Calu3 (cell line): Measurements from ENCODE around the gene TBC1D23. TPM values are rescaled to one million over a fixed set of nuclear protein-coding genes. Genes with fewer than 3 reads are reported as not detected.
"Not testable (repeated sequence)": the region's sequence is repeated elsewhere in the genome, so short reads cannot be mapped to it uniquely, and the experiment has no call there.

ENCODE experiments used
- BruUV-seq: library from RNA; stranded (reverse); fragments of 400-500 nt; replicated peaks from 2 replicates; lab custom pipeline; 2021; lab: Mats Ljungman, UMichigan
- CTCF ChIA-PET: fragments of 300-600 bp; sonication (Branson Sonifier 250); formaldehyde crosslinking; loops from one replicate; lab custom pipeline; 2022; ENCODE audit warnings: antibody characterized with exemption; lab: Charles Lee
- DNase-seq: peaks from one replicate; pipeline ENCODE4 v3.0.0; 2022
- H3K27ac Mint-ChIP-seq: one replicate; pipeline ENCODE4 v1.8.0; 2022; ENCODE audit warnings: mixed read lengths; ENCODE audit not compliant: unreplicated experiment
- H3K27me3 Mint-ChIP-seq: one replicate; pipeline ENCODE4 v1.8.0; 2022; ENCODE audit warnings: mixed read lengths; ENCODE audit not compliant: unreplicated experiment
- H3K36me3 Mint-ChIP-seq: one replicate; pipeline ENCODE4 v1.8.0; 2022; ENCODE audit warnings: mild to moderate bottlenecking, moderate library complexity, mixed read lengths; ENCODE audit not compliant: insufficient read depth, unreplicated experiment
- H3K4me1 Mint-ChIP-seq: one replicate; pipeline ENCODE4 v1.8.0; 2022; ENCODE audit warnings: mild to moderate bottlenecking, low read depth, mixed read lengths; ENCODE audit not compliant: unreplicated experiment
- H3K4me3 Mint-ChIP-seq: one replicate; pipeline ENCODE4 v1.8.0; 2022; ENCODE audit warnings: mild to moderate bottlenecking, low read depth, moderate library complexity, mixed read lengths; ENCODE audit not compliant: unreplicated experiment
- H3K9me3 Mint-ChIP-seq: one replicate; pipeline ENCODE4 v1.8.0; 2022; ENCODE audit warnings: low read depth, mixed read lengths; ENCODE audit not compliant: unreplicated experiment
- CTCF ChIP-seq: fragments of 200-600 bp; IDR thresholded peaks from one replicate; pipeline ENCODE4 v1.8.0; 2022; ENCODE audit warnings: antibody characterized with exemption; ENCODE audit not compliant: unreplicated experiment
- intact Hi-C: fragments of 100-400 bp; cut with micrococcal nuclease; formaldehyde crosslinking; loops from one replicate; pipeline ENCODE4 v1.10.0; 2022; ENCODE audit not compliant: unreplicated experiment
- total RNA-seq: library from RNA; stranded (reverse); gene quantifications from 2 replicates; pipeline ENCODE4 v1.2.3, GENCODE V29; 2022

Gene TBC1D23
- total RNA-seq, 1 experiment from 2014 or later, result 26.1 TPM

- no peak for DNase-seq
- H3K36me3 Mint-ChIP-seq, result no peaks in the 10 kb centered on the region
- H3K4me3 Mint-ChIP-seq, result no peak overlapping the region
- CTCF ChIA-PET, result no interaction called here
- H3K9me3 Mint-ChIP-seq, result no peaks in the 10 kb centered on the region
- H3K27ac Mint-ChIP-seq, result no peak overlapping the region
- BruUV-seq, result no TSS peak
- H3K27me3 Mint-ChIP-seq, result no peaks in the 10 kb centered on the region
- no peaks in the 10 kb centered on the region for H3K4me1 Mint-ChIP-seq
- TF ChIP-seq CTCF, result no peak
- intact Hi-C loops, result no loop called here
These were observed 33.3 kb upstream of the TBC1D23 start for GRCh38 chr3:100227511-100227921.

GRCh38 chr3:100228247-100228646 lies 32.5 kb upstream of the TBC1D23 start:
- Mint-ChIP-seq H3K36me3 (no peaks in the 10 kb centered on the region), H3K4me3 (no peak overlapping the region), H3K9me3 (no peaks in the 10 kb centered on the region), H3K4me1 (no peaks in the 10 kb centered on the region), H3K27me3 (no peaks in the 10 kb centered on the region), H3K27ac (no peak overlapping the region)
- intact Hi-C loops, result no loop called here
- TF ChIP-seq CTCF, result no peak
- no peak for DNase-seq
- no TSS peak for BruUV-seq
- CTCF ChIA-PET, result no interaction called here

DNA sequence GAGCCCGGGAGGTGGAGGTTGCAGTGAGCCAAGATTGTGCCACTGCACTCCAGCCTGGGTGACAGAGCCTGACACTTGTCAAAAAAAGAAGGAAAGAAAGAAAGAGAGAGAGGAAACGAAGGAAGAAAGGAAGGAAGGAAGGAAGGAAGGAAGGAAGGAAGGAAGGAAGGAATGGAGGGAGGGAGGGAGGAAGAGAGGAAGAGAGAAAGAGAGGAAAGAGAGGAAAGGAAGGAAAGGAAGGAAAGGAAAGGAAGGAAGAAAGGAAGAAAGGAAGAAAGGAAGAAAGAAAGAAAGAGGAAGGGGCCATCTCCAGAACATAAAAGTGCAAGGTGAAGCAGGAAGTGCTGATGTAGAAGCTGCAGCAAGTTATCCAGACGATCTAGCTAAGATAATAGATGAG lies 31.6 kb upstream of the TBC1D23 start:
- BruUV-seq, H3K27ac Mint-ChIP-seq, H3K4me3 Mint-ChIP-seq, CTCF ChIA-PET, H3K27me3 Mint-ChIP-seq, H3K36me3 Mint-ChIP-seq, intact Hi-C loops, DNase-seq, H3K9me3 Mint-ChIP-seq, H3K4me1 Mint-ChIP-seq: not testable (repeated sequence)

DNA sequence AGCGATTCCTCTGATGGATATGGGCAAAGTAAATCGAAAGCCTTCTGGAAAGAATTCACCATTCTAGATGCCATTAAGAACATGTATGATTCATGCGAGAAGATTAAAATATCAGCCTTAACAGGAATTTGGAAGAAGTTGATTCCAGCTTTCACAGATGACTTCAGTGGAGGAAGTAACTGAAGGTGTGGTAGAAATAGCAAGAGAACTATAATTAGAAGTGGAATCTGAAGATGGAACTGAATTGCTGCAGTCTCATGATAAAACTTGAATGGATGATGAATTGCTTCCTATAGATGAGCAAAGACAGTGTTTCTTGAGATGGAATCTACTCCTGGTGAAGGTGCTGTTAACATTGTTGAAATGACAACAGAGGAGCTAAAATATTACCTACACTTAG lies 30.1 kb upstream of the TBC1D23 start:
- Mint-ChIP-seq H3K4me3 (no peak overlapping the region), H3K9me3 (no peaks in the 10 kb centered on the region), H3K27me3 (no peaks in the 10 kb centered on the region), H3K27ac (no peak overlapping the region), H3K4me1 (no peaks in the 10 kb centered on the region), H3K36me3 (no peaks in the 10 kb centered on the region)
- CTCF ChIA-PET, result no interaction called here
- no peak for DNase-seq
- no TSS peak for BruUV-seq
- intact Hi-C loops, result no loop called here
- no peak for TF ChIP-seq CTCF

DNA sequence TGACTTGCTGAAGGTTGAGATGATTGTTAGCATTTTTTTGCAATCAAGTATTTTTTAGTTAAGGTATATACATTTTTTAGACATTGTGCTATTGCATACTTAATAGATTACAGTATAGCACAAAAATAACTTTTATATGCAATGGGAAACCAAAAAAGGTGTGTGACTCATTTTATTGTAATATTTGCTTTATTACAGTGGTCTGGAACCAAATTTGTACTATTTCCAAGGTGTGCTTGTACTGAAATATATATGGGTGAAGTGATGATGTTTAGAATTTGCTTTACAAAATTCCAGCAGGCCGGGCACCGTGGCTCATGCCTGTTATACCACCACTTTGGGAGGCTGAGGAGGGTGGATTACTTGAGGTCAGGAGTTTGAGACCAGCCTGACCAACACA lies 29.1 kb upstream of the TBC1D23 start:
- TF ChIP-seq CTCF, result no peak
- no peak overlapping the region for H3K4me3 Mint-ChIP-seq
- BruUV-seq, result no TSS peak
- H3K4me1 Mint-ChIP-seq, result no peaks in the 10 kb centered on the region
- CTCF ChIA-PET, result no interaction called here
- H3K36me3 Mint-ChIP-seq, result no peaks in the 10 kb centered on the region
- no peak for DNase-seq
- H3K9me3 Mint-ChIP-seq, result no peaks in the 10 kb centered on the region
- no peaks in the 10 kb centered on the region for H3K27me3 Mint-ChIP-seq
- intact Hi-C loops, result no loop called here
- H3K27ac Mint-ChIP-seq, result no peak overlapping the region
